AG09309 (cell line): ENCODE measurements around the gene C6orf120.

ENCODE experiments used
- DNase-seq: peaks from one replicate; pipeline ENCODE4 v3.0.0-alpha.2; 2010; ENCODE audit warnings: low read depth
- H3K4me3 ChIP-seq: 2 replicates; pipeline ENCODE4 v1.5.1; 2011; ENCODE audit warnings: mild to moderate bottlenecking, low read depth, low read length, moderate library complexity; ENCODE audit not compliant: control insufficient read depth
- TF ChIP-seq, protein P1 (sequence below): IDR thresholded peaks from 2 replicates; pipeline ENCODE4 v1.5.1; 2011; ENCODE audit warnings: mild to moderate bottlenecking, low read depth, low read length, inconsistent platforms; ENCODE audit not compliant: insufficient read depth, control insufficient read depth; ENCODE audit errors: missing control alignments

C6orf120 gene

DNA sequence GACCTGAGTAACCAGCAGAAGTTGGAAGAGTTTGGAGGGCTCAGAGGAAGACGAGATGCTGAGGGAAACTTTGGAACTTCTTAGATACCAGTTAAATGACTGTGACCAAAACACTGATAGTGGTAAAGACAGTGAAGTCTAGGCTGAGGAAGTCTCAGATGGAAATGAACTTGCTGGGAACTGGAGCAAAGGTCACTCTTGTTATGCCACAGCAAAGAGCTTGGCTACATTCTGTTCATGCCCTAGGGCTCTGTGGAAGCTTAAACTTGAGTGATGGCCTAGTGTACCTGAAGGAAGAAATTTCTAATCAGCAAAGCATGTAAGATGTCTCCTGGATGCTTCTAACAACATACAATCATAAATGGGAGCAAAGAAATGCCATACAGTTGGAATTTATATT lies 24.8 kb upstream of the C6orf120 start:
- no peak for DNase-seq
- no peak overlapping the region for H3K4me3 ChIP-seq
- TF ChIP-seq, protein P1, sequence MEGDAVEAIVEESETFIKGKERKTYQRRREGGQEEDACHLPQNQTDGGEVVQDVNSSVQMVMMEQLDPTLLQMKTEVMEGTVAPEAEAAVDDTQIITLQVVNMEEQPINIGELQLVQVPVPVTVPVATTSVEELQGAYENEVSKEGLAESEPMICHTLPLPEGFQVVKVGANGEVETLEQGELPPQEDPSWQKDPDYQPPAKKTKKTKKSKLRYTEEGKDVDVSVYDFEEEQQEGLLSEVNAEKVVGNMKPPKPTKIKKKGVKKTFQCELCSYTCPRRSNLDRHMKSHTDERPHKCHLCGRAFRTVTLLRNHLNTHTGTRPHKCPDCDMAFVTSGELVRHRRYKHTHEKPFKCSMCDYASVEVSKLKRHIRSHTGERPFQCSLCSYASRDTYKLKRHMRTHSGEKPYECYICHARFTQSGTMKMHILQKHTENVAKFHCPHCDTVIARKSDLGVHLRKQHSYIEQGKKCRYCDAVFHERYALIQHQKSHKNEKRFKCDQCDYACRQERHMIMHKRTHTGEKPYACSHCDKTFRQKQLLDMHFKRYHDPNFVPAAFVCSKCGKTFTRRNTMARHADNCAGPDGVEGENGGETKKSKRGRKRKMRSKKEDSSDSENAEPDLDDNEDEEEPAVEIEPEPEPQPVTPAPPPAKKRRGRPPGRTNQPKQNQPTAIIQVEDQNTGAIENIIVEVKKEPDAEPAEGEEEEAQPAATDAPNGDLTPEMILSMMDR: no peak

DNA sequence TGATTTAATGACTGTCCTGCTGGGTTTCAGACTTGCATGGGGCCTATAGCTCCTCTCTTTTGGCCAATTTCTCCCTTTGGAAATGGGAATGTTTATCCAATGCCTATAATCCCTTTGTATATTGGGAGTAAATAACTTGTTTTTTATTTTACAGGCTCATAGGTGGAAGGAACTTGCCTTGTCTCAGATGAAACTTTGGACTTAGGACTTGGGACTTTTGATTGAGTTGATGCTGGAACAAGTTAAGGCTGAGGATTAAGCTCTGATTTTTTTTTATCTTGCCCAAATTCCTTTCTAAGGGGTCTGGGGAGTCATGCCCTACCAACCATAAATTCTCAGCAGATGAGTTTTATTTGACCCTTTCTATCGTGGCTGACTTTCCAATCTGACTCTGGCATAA lies 23.6 kb upstream of the C6orf120 start:
- DNase-seq: no peak
- TF ChIP-seq, protein P1: no peak
- no peak overlapping the region for H3K4me3 ChIP-seq

DNA sequence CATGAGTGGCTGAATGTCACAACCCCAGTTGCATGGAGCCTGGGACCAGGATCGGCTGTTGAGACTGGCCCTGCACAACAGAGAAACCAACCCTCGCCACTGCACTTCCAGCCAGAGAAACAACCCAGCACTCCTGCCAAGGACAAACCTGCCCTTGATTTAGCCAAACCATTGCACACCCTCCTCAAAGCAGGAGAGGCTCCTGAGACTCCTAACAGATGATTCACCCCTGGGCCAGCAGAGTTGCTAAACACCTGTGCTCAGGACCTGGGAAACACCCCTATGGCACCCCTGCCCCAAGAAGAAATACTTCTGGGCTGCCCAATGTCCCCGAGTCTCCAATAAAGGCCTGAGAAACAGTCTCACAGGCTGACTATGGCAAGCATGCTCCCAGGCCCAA lies 17.9 kb upstream of the C6orf120 start:
- H3K4me3 ChIP-seq: no peak overlapping the region
- no peak for DNase-seq
- TF ChIP-seq, protein P1: no peak

DNA sequence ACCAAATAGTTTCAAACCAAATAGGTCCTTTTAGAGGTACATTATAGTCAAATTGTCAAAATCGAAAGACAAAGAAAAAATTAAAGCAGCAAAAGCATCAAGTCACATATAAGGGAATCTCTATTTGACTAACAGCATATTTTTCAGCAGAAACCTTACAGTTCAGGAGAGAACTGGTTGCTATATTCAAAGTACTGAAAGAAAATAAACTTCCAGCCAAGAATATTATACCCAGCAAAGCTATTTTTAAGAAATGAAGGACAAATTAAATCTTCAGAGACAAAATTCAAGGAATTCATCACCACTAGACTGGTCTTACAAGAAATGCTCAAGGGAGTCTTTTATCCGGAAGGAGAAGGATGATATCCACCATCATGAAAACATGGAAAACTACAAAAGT lies 16.1 kb upstream of the C6orf120 start:
- TF ChIP-seq, protein P1: no peak
- DNase-seq: no peak
- H3K4me3 ChIP-seq: no peak overlapping the region

DNA sequence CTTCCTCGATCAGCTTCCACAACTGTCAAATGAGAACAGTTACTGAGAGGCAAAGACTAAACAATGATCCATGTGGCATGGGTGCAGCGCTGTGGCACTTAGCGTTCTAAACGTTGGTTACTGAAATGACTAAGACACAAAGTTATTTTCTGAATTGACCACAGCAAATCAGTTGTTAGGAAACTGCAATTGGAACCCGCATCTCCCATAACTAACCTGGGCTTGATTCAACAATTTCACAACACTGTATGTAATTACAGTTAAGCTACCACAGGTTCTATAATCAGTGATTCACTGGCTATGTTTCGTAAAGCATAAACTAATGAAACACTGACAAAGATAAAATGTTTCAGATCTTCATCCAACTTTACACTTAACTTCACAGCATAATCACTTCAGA lies 12.6 kb upstream of the C6orf120 start:
- peak; percentile 94 for DNase-seq
- TF ChIP-seq, protein P1: no peak
- no peak overlapping the region for H3K4me3 ChIP-seq

DNA sequence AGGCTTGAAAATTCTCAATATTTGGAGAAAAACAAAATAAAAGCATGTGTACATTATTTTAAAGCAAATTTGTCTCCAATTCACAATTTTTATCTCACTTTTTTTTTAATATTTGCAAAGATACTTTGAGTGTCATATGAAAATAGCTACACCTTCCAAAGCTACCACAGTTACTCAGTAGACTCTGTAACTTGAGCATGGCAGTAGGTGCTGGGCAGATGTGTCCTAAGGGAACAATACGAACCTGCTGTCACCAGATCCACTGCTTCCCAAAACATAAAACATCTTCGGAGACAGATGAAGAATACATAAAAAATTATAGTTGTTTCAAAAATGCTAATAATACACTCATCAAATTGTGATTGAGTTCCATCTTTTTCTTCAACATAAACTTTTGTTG lies 10.7 kb upstream of the C6orf120 start:
- TF ChIP-seq, protein P1: no peak
- DNase-seq: no peak
- no peak overlapping the region for H3K4me3 ChIP-seq

DNA sequence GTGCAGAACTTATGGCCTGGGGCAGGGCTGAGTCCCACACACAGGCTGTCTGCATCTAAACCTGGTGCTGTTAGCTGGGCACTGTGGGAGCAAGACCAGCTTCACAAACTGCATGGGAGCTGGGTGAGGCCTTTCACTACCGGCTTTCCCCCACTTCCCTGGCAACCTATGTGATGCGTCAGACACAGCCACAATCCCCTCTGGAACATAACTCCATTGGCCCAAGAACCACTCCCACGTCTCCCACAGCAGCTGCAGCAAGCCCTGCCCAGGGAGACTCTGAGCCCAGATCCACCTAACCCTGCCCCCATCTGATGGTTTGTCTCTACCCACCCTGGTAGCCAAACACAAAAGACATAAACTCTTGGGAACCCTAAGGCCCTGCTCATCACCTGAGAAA lies 9.4 kb upstream of the C6orf120 start:
- DNase-seq: no peak
- H3K4me3 ChIP-seq: no peak overlapping the region
- TF ChIP-seq, protein P1: no peak
